Lower leg skin (tissue), 4 donors: ENCODE data around the gene TP53BP2. TPM values are rescaled to one million over a fixed set of nuclear protein-coding genes. Genes with fewer than 3 reads are reported as not detected.

Experiments used
- DNase-seq, 2 donors: peaks; one replicate each; pipeline ENCODE4 v3.0.0-alpha.2; 2019; ENCODE audit warnings: low spot score in 2 of 2
- H3K4me3 ChIP-seq: fragments of 200-600 bp; sonication (generic); 2 replicates; pipeline ENCODE4 v1.5.1; 2017; ENCODE audit warnings: mild to moderate bottlenecking, low read depth; ENCODE audit not compliant: poor library complexity, severe bottlenecking
- CTCF ChIP-seq, 3 donors: fragments of 450-650 bp; IDR thresholded peaks; one replicate each; pipeline ENCODE4 v1.5.1; 2016; ENCODE audit warnings: antibody characterized with exemption in 3 of 3, mild to moderate bottlenecking in 3 of 3, moderate library complexity in 2 of 3
- POLR2A ChIP-seq, 2 donors: fragments of 450-650 bp; IDR thresholded peaks; one replicate each; pipeline ENCODE4 v1.6.1; 2016 to 2017; ENCODE audit warnings: antibody characterized with exemption in 2 of 2, mild to moderate bottlenecking in 1 of 2, moderate library complexity in 1 of 2
- WGBS, 2 donors: methylation state at CpG; one replicate each; pipeline ENCODE4 v1.1.5; 2018; 5-methylcytosine and 5-hydroxymethylcytosine counted together
- intact Hi-C: fragments of 100-400 bp; cut with DNase I; formaldehyde crosslinking; loops from one replicate; pipeline ENCODE4 v1.15.0; 2023; ENCODE audit warnings: low total_unique reads
- total RNA-seq, 4 donors: library from RNA; depleted of rRNA; stranded (reverse); fragments of >200 nt; gene quantifications; one replicate each; pipeline ENCODE4 v1.1.0, GENCODE V29; 2016

The TP53BP2 gene
- total RNA-seq, 4 donors from 2014 or later: 32.2 to 49.9 (median 36.6) TPM

- no peak overlapping the region for H3K4me3 ChIP-seq
- intact Hi-C loops: no loop called here
- 74 to 94% methylated on average over 1 of the region's 1 CpG for WGBS, 2 donors
- TF ChIP-seq CTCF (IDR thresholded peaks at IDR 0.05) (no peak), POLR2A (IDR thresholded peaks at IDR 0.05) (no peak)
- DNase-seq: no peak
Observed at GRCh38 chr1:223829678-223830077, 16.1 kb downstream of the TP53BP2 start.

GRCh38 chr1:223828162-223828848, 17.4 kb downstream of the TP53BP2 start:
- TF ChIP-seq POLR2A (IDR thresholded peaks at IDR 0.05) (no peak), CTCF (IDR thresholded peaks at IDR 0.05) (no peak)
- whole genome bisulfite sequencing, 2 donors: 94 to 96% methylated on average over 6 of the region's 6 CpGs
- H3K4me3 ChIP-seq: no peak overlapping the region
- intact Hi-C loops: no loop called here
- DNase-seq: no peak

GRCh38 chr1:223827193-223827663, 18.5 kb downstream of the TP53BP2 start:
- 70 to 87% methylated on average over 3 of the region's 3 CpGs for WGBS, 2 donors
- intact Hi-C loops: no loop called here
- DNase-seq: no peak
- no peak overlapping the region for H3K4me3 ChIP-seq
- TF ChIP-seq CTCF (IDR thresholded peaks at IDR 0.05): no peak
- no peak for TF ChIP-seq POLR2A (IDR thresholded peaks at IDR 0.05)

- intact Hi-C loops: no loop called here
- DNase-seq: no peak
- H3K4me3 ChIP-seq: no peak overlapping the region
- WGBS, 2 donors: 82 to 84% methylated on average over 11 of the region's 11 CpGs
- TF ChIP-seq POLR2A (IDR thresholded peaks at IDR 0.05): no peak
- TF ChIP-seq CTCF (IDR thresholded peaks at IDR 0.05): no peak
Observed at GRCh38 chr1:223825767-223826748, 19.7 kb downstream of the TP53BP2 start.

GRCh38 chr1:223824712-223825111, 21.0 kb downstream of the TP53BP2 start:
- WGBS, 2 donors: 96 to 97% methylated on average over 4 of the region's 4 CpGs
- no peak for TF ChIP-seq CTCF (IDR thresholded peaks at IDR 0.05)
- TF ChIP-seq POLR2A (IDR thresholded peaks at IDR 0.05): no peak
- DNase-seq: no peak
- intact Hi-C loops: no loop called here
- no peak overlapping the region for H3K4me3 ChIP-seq
